Measurements from ENCODE around the gene HLX. TPM values are rescaled to one million over a fixed set of nuclear protein-coding genes. Genes with fewer than 3 reads are reported as not detected.

The HLX gene
- total and polyA plus RNA-seq, 4 donors, result 3.0 to 8.3 (median 6.1) TPM

- H3K27ac ChIP-seq (ENCODE audit: low read depth in 1 of 2, low read length in 2 of 2), result no peak overlapping the region
- TF ChIP-seq HNF4A (conservative IDR thresholded peaks at IDR 0.05), result no peak
These were observed 49.1 kb downstream of the HLX start for GRCh38 chr1:220928320-220928719.

GRCh38 chr1:220928725-220929300 is 49.6 kb downstream of the HLX start:
- TF ChIP-seq ATF3 (IDR thresholded peaks at IDR 0.05) (no peak), REST (IDR thresholded peaks at IDR 0.05) (no peak)
- Histone ChIP-seq H3K9ac (ENCODE audit: low read depth in 1 of 2, low read length in 2 of 2) (no peak overlapping the region), H3K36me3 (ENCODE audit: control insufficient read depth in 4 of 4, insufficient read depth in 3 of 4, low read depth in 1 of 4, low read length in 3 of 4) (no peaks in the 10 kb centered on the region), H3K27ac (ENCODE audit: low read depth in 1 of 2, low read length in 2 of 2) (no peak overlapping the region), H3K4me3 (ENCODE audit: low read depth in 1 of 3, low read length in 3 of 3) (no peak overlapping the region), H3K4me1 (ENCODE audit: control insufficient read depth in 4 of 4, insufficient read depth in 4 of 4, low read length in 3 of 4) (no peaks in the 10 kb centered on the region), H3K9me3 (ENCODE audit: control insufficient read depth in 4 of 4, low read length in 3 of 4) (no peaks in the 10 kb centered on the region), H3K27me3 (ENCODE audit: control insufficient read depth in 4 of 4, insufficient read depth in 4 of 4, low read length in 3 of 4) (no peaks in the 10 kb centered on the region)
- 77% methylated on average over 5 of the region's 5 CpGs for WGBS
- DNase-seq (ENCODE audit: low spot score), result no peak

More at GRCh38 chr1:220928320-220928719, 49.1 kb downstream of the HLX start:
- Histone ChIP-seq H3K4me3 (ENCODE audit: low read depth in 1 of 3, low read length in 3 of 3) (no peak overlapping the region), H3K9ac (ENCODE audit: low read depth in 1 of 2, low read length in 2 of 2) (no peak overlapping the region), H3K27me3 (ENCODE audit: control insufficient read depth in 4 of 4, insufficient read depth in 4 of 4, low read length in 3 of 4) (no peaks in the 10 kb centered on the region), H3K36me3 (ENCODE audit: control insufficient read depth in 4 of 4, insufficient read depth in 3 of 4, low read depth in 1 of 4, low read length in 3 of 4) (no peaks in the 10 kb centered on the region), H3K4me1 (ENCODE audit: control insufficient read depth in 4 of 4, insufficient read depth in 4 of 4, low read length in 3 of 4) (no peaks in the 10 kb centered on the region), H3K9me3 (ENCODE audit: control insufficient read depth in 4 of 4, low read length in 3 of 4) (no peaks in the 10 kb centered on the region)
- WGBS, result 88% methylated on average over 1 of the region's 1 CpG
- no peak for DNase-seq (ENCODE audit: low spot score)

- H3K4me1 ChIP-seq (ENCODE audit: control insufficient read depth in 4 of 4, insufficient read depth in 4 of 4, low read length in 3 of 4), result no peaks in the 10 kb centered on the region
- H3K9me3 ChIP-seq (ENCODE audit: control insufficient read depth in 4 of 4, low read length in 3 of 4), result no peaks in the 10 kb centered on the region
- no peak overlapping the region for H3K27ac ChIP-seq (ENCODE audit: low read depth in 1 of 2, low read length in 2 of 2)
- 33% methylated on average over 1 of the region's 1 CpG for WGBS
- H3K9ac ChIP-seq (ENCODE audit: low read depth in 1 of 2, low read length in 2 of 2), result no peak overlapping the region
- H3K27me3 ChIP-seq (ENCODE audit: control insufficient read depth in 4 of 4, insufficient read depth in 4 of 4, low read length in 3 of 4), result no peaks in the 10 kb centered on the region
- no peak for DNase-seq (ENCODE audit: low spot score)
- H3K4me3 ChIP-seq (ENCODE audit: low read depth in 1 of 3, low read length in 3 of 3), result no peak overlapping the region
- no peaks in the 10 kb centered on the region for H3K36me3 ChIP-seq (ENCODE audit: control insufficient read depth in 4 of 4, insufficient read depth in 3 of 4, low read depth in 1 of 4, low read length in 3 of 4)
- TF ChIP-seq MAX (IDR thresholded peaks at IDR 0.05), result no peak
- TF ChIP-seq HNF4A (conservative IDR thresholded peaks at IDR 0.05), result peak; percentile 33 to 37
These were observed 50.1 kb downstream of the HLX start for GRCh38 chr1:220929304-220929703.

Other genes starting within 250 kb of the HLX start
- 10 to 100 TPM; 29.6 to 56.6 TPM for gene C1orf115, start 189.1 kb upstream of the HLX start, total RNA-seq
- 10 to 100 TPM; 37.3 to 43.7 TPM for gene C1orf115, start 189.1 kb upstream of the HLX start, polyA plus RNA-seq
- 10 to 100 TPM; 24.9 to 96.1 TPM for gene MTARC2, start 131.1 kb upstream of the HLX start, total RNA-seq
- gene MTARC2, start 131.1 kb upstream of the HLX start, polyA plus RNA-seq, result 10 to 100 TPM; 65.4 to 77.5 TPM
- gene MTARC1, start 92.5 kb upstream of the HLX start, total RNA-seq, result 10 to 100 TPM; 14.9 to 28.2 TPM
- 10 to 100 TPM in 1 of 2 donors, 1 to 10 TPM in 1; 9.8 to 71.3 TPM for gene MTARC1, start 92.5 kb upstream of the HLX start, polyA plus RNA-seq

Measured in liver (tissue), 9 donors.